HCT116 (cell line): ENCODE results near the gene BAIAP2.

ENCODE experiments used
- CBX3 ChIP-seq: IDR thresholded peaks from 2 replicates; pipeline ENCODE4 v1.6.1; 2012; ENCODE audit warnings: low read depth
- CTCF ChIP-seq, 3 experiments: fragments of 200-600 bp in 1 of 3; sonication (generic) in 1 of 3; IDR thresholded peaks in 2 of 3; conservative IDR thresholded peaks in 1 of 3; 2 replicates each; pipeline ENCODE4 v1.5.1; 2012 to 2017; ENCODE audit warnings: low read depth in 2 of 3, low read length in 2 of 3, antibody characterized with exemption in 1 of 3, borderline replicate concordance in 1 of 3, control low read depth in 1 of 3, mild to moderate bottlenecking in 1 of 3, mixed read lengths in 1 of 3, mixed run types in 1 of 3, moderate library complexity in 1 of 3; ENCODE audit not compliant: insufficient read depth in 1 of 3
- ELF1 ChIP-seq: IDR thresholded peaks from 2 replicates; pipeline ENCODE4 v1.6.1; 2012; ENCODE audit warnings: low read depth, borderline replicate concordance
- EZH2 ChIP-seq: fragments of 200-600 bp; sonication (generic); IDR thresholded peaks from 2 replicates; pipeline ENCODE4 v1.6.1; 2017; ENCODE audit warnings: antibody characterized with exemption, mixed run types
- EZH2phosphoT487 ChIP-seq: fragments of 200-600 bp; IDR thresholded peaks from 2 replicates; pipeline ENCODE4 v1.6.1; 2018; ENCODE audit warnings: antibody characterized with exemption, borderline replicate concordance
- FOSL1 ChIP-seq: IDR thresholded peaks from 2 replicates; pipeline ENCODE4 v1.6.1; 2012; ENCODE audit warnings: low read depth
- JUND ChIP-seq: IDR thresholded peaks from 2 replicates; pipeline ENCODE4 v1.6.1; 2012
- POLR2A ChIP-seq: IDR thresholded peaks from 2 replicates; pipeline ENCODE4 v1.7.0; 2011; ENCODE audit warnings: borderline replicate concordance; ENCODE audit not compliant: insufficient read depth, insufficient read length; ENCODE audit errors: extremely low read depth
- POLR2AphosphoS5 ChIP-seq: IDR thresholded peaks from 2 replicates; pipeline ENCODE4 v1.6.1; 2011; ENCODE audit warnings: mild to moderate bottlenecking, low read depth, low read length, moderate library complexity
- RAD21 ChIP-seq: IDR thresholded peaks from 2 replicates; pipeline ENCODE4 v1.6.1; 2012; ENCODE audit warnings: low read depth, mild to moderate bottlenecking
- SIN3A ChIP-seq: IDR thresholded peaks from 2 replicates; pipeline ENCODE4 v1.6.1; 2012; ENCODE audit warnings: low read depth
- SP1 ChIP-seq: IDR thresholded peaks from 2 replicates; pipeline ENCODE4 v1.6.1; 2012; ENCODE audit warnings: low read depth
- SRF ChIP-seq: IDR thresholded peaks from 2 replicates; pipeline ENCODE4 v1.6.1; 2012; ENCODE audit warnings: low read depth
- ZFX ChIP-seq: fragments of 450-650 bp; IDR thresholded peaks from 2 replicates; pipeline ENCODE4 v1.6.1; 2017

- no peak for TF ChIP-seq POLR2A
- TF ChIP-seq POLR2AphosphoS5 = peak; percentile 30; the same call in 1 of the 2 replicates
- TF ChIP-seq ZFX = no peak
- no peak for TF ChIP-seq JUND
- no peak for TF ChIP-seq CTCF (IDR thresholded peaks at IDR 0.05 in 2 of 3, conservative IDR thresholded peaks at IDR 0.05 in 1 of 3; ENCODE audit: borderline replicate concordance in 1 of 3, insufficient read depth in 1 of 3, low read depth in 2 of 3, low read length in 2 of 3)
- TF ChIP-seq FOSL1 = no peak
- no peak for TF ChIP-seq ELF1
- TF ChIP-seq CBX3 = no peak
- no peak for TF ChIP-seq SP1
- TF ChIP-seq RAD21 = no peak
- no peak for TF ChIP-seq EZH2phosphoT487
- no peak for TF ChIP-seq EZH2
- TF ChIP-seq SRF = no peak
- TF ChIP-seq SIN3A = no peak
These were observed 32.3 kb upstream of the BAIAP2 start for GRCh38 chr17:81002409-81003361.
